ENCODE results near the gene CDC42BPB. TPM values are rescaled to one million over a fixed set of nuclear protein-coding genes. Genes with fewer than 3 reads are reported as not detected.
"Not testable (repeated sequence)": the region's sequence is repeated elsewhere in the genome, so short reads cannot be mapped to it uniquely, and the experiment has no call there.

CDC42BPB gene
- total and polyA plus RNA-seq, 2 donors (not counting 1 experiment from before 2014, with no cell fraction given), result 44.8 to 98.3 TPM

DNA sequence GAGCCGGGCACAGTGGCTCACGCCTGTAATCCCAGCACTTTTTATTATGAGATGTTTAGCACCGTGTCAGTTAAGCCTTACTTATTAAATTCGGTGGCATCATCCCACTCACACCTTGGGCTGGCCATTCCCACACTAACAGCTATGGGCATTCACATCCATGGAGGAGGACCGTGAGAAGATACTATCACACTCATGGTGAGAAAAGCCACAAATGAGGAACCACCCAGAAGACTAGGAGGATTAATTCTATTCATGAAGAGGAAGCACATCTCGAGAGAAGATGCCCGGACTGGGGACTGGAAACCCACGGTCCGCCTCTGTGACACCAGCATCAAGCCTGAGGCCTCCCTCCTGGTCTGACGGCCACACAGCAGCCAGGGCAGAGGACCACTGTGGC, 4.9 kb downstream of the CDC42BPB start:
- H3K27me3 ChIP-seq (ENCODE audit: control insufficient read depth, insufficient read depth, low read length), result no peaks in the 10 kb centered on the region
- H3K27ac ChIP-seq (ENCODE audit: insufficient read depth, low read length), result no peak overlapping the region
- peaks cover 2% of the 10 kb centered on the region for H3K36me3 ChIP-seq (ENCODE audit: control insufficient read depth, insufficient read depth, low read length)
- no peaks in the 10 kb centered on the region for H3K4me1 ChIP-seq (ENCODE audit: control insufficient read depth, extremely low read depth, insufficient read depth, low read length)
- TF ChIP-seq, protein P1, sequence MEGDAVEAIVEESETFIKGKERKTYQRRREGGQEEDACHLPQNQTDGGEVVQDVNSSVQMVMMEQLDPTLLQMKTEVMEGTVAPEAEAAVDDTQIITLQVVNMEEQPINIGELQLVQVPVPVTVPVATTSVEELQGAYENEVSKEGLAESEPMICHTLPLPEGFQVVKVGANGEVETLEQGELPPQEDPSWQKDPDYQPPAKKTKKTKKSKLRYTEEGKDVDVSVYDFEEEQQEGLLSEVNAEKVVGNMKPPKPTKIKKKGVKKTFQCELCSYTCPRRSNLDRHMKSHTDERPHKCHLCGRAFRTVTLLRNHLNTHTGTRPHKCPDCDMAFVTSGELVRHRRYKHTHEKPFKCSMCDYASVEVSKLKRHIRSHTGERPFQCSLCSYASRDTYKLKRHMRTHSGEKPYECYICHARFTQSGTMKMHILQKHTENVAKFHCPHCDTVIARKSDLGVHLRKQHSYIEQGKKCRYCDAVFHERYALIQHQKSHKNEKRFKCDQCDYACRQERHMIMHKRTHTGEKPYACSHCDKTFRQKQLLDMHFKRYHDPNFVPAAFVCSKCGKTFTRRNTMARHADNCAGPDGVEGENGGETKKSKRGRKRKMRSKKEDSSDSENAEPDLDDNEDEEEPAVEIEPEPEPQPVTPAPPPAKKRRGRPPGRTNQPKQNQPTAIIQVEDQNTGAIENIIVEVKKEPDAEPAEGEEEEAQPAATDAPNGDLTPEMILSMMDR (conservative IDR thresholded peaks at IDR 0.05 in 1 of 2, IDR thresholded peaks at IDR 0.05 in 1 of 2; ENCODE audit: low read depth in 1 of 2, low read length in 2 of 2), result no peak
- no peak for TF ChIP-seq EZH2 (IDR thresholded peaks at IDR 0.05; ENCODE audit: low read length, missing control alignments)
- no peak overlapping the region for H3K9ac ChIP-seq (ENCODE audit: insufficient read depth, low read length)
- DNase-seq (ENCODE audit: low read depth in 2 of 2), result no peak
- H2AFZ ChIP-seq (ENCODE audit: low read length), result no peak overlapping the region
- no peak overlapping the region for H3K4me2 ChIP-seq (ENCODE audit: extremely low read depth, insufficient read depth, low read length)
- H3K9me3 ChIP-seq (ENCODE audit: control insufficient read depth, insufficient read depth, low read depth, low read length), result no peaks in the 10 kb centered on the region
- H4K20me1 ChIP-seq (ENCODE audit: control insufficient read depth, extremely low read depth, insufficient read depth, low read length), result peaks cover 2% of the 10 kb centered on the region
- H3K79me2 ChIP-seq (ENCODE audit: control insufficient read depth, insufficient read depth, low read length), result peaks cover 81% of the 10 kb centered on the region
- H3K4me3 ChIP-seq (replicated peaks in 1 of 4; ENCODE audit: control extremely low read depth in 1 of 4, insufficient read depth in 1 of 4, low read depth in 3 of 4, low read length in 4 of 4), result no peak overlapping the region

DNA sequence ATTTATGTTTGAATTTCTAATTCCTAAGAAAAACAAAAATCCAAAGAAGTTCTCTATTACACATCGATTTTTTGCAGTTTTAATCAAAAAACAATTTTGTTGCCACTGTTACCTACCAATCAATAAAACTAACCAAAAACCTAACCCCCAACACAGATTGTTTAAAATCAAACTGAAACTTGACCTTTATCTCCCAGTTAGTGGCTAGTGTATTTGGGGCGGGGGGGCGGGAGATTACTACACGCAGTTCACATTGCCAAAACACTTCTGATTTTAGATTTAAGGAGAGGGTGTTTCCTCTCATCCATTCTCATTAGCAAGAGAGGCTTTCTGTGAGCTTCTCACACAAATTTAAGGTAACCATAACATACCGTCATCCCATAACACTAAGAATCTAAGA, 6.4 kb downstream of the CDC42BPB start:
- Histone ChIP-seq H3K9ac (ENCODE audit: insufficient read depth, low read length) (no peak overlapping the region), H3K27me3 (ENCODE audit: control insufficient read depth, insufficient read depth, low read length) (no peaks in the 10 kb centered on the region), H3K27ac (ENCODE audit: insufficient read depth, low read length) (no peak overlapping the region), H4K20me1 (ENCODE audit: control insufficient read depth, extremely low read depth, insufficient read depth, low read length) (peaks cover 2% of the 10 kb centered on the region), H3K4me2 (ENCODE audit: extremely low read depth, insufficient read depth, low read length) (no peak overlapping the region), H3K36me3 (ENCODE audit: control insufficient read depth, insufficient read depth, low read length) (peaks cover 2% of the 10 kb centered on the region), H2AFZ (ENCODE audit: low read length) (no peak overlapping the region), H3K4me3 (replicated peaks in 1 of 4; ENCODE audit: control extremely low read depth in 1 of 4, insufficient read depth in 1 of 4, low read depth in 3 of 4, low read length in 4 of 4) (no peak overlapping the region), H3K4me1 (ENCODE audit: control insufficient read depth, extremely low read depth, insufficient read depth, low read length) (no peaks in the 10 kb centered on the region), H3K79me2 (ENCODE audit: control insufficient read depth, insufficient read depth, low read length) (peaks cover 83% of the 10 kb centered on the region), H3K9me3 (ENCODE audit: control insufficient read depth, insufficient read depth, low read depth, low read length) (no peaks in the 10 kb centered on the region)
- no peak for TF ChIP-seq EZH2 (IDR thresholded peaks at IDR 0.05; ENCODE audit: low read length, missing control alignments)
- TF ChIP-seq, protein P1 (conservative IDR thresholded peaks at IDR 0.05 in 1 of 2, IDR thresholded peaks at IDR 0.05 in 1 of 2; ENCODE audit: low read depth in 1 of 2, low read length in 2 of 2), result no peak
- no peak for DNase-seq (ENCODE audit: low read depth in 2 of 2)

- not testable (repeated sequence) for H3K4me1 ChIP-seq (ENCODE audit: control insufficient read depth, extremely low read depth, insufficient read depth, low read length); H3K9me3 ChIP-seq (ENCODE audit: control insufficient read depth, insufficient read depth, low read depth, low read length); H3K4me2 ChIP-seq (ENCODE audit: extremely low read depth, insufficient read depth, low read length); H4K20me1 ChIP-seq (ENCODE audit: control insufficient read depth, extremely low read depth, insufficient read depth, low read length); H3K4me3 ChIP-seq (replicated peaks in 1 of 4; ENCODE audit: control extremely low read depth in 1 of 4, insufficient read depth in 1 of 4, low read depth in 3 of 4, low read length in 4 of 4); DNase-seq (ENCODE audit: low read depth in 2 of 2); H2AFZ ChIP-seq (ENCODE audit: low read length); H3K27ac ChIP-seq (ENCODE audit: insufficient read depth, low read length); H3K36me3 ChIP-seq (ENCODE audit: control insufficient read depth, insufficient read depth, low read length); H3K9ac ChIP-seq (ENCODE audit: insufficient read depth, low read length); H3K27me3 ChIP-seq (ENCODE audit: control insufficient read depth, insufficient read depth, low read length)
- H3K79me2 ChIP-seq (ENCODE audit: control insufficient read depth, insufficient read depth, low read length), result peaks cover 83% of the 10 kb centered on the region
These were observed 9.9 kb downstream of the CDC42BPB start for GRCh38 chr14:103047453-103047852.

Measured in fibroblast of lung (primary cell).